NCI-H1048 (cell line): Measurements from ENCODE around the gene WDR44.
"Not testable (repeated sequence)": the region's sequence is repeated elsewhere in the genome, so short reads cannot be mapped to it uniquely, and the experiment has no call there.

Experiments used
- DNase-seq: peaks from one replicate; lab custom pipeline; 2025; lab: John Stamatoyannopoulos, UW

The WDR44 gene

DNA sequence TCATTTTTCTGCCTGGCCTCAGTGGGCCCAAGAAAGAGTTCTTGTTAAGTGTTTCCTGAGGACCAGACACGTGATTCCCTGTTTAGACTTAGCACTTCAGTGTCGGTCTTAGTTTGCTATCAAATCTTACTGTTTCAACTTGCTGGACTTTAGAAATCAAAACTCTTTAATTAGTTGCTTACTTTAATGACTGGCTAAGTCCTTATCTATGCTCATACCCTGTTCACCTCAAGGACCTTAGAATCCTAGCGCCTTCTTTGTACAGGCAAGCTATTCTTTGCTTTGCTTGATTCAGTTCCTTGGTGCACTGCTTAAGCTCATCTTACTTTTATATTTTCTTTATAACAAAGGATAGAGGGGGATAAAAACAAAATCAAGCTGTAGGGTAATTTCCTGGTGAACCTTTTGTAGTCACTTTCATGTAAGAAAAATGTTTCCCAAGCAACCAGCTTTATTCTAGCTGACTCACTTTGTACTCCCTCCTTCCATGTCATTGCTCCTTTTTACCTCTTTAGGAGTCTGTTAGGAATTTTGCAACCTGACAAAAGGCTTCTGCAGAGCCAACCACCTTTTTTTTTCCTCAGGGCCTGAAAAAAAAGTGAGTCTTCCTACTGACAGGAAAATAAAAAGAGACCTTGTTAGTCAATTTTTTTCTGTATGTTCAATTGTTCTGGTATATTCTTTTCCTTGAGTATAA lies 14.7 kb downstream of the WDR44 start:
- DNase-seq = no peak

DNA sequence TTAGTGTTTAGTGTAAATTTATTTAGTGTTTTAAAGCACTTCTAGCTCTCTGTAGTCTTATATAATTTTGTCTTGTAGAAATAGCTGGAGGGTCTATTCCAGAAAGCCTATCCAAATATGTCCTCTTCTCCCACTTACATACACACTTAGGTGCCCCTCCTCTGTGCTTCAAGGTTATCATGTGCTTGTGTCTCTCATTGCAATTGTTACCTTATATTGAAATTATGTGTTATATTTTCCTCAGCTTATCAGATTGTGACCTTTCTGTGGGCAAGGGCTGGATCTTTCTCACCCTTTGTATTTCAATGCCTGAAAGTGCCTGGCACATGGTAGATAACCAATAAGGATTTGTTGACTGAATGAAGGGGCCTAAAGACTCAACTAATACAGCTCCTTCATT lies 18.4 kb downstream of the WDR44 start:
- no peak for DNase-seq

- DNase-seq = no peak
These were observed 21.4 kb downstream of the WDR44 start for GRCh38 chrX:118367338-118367737.

DNA sequence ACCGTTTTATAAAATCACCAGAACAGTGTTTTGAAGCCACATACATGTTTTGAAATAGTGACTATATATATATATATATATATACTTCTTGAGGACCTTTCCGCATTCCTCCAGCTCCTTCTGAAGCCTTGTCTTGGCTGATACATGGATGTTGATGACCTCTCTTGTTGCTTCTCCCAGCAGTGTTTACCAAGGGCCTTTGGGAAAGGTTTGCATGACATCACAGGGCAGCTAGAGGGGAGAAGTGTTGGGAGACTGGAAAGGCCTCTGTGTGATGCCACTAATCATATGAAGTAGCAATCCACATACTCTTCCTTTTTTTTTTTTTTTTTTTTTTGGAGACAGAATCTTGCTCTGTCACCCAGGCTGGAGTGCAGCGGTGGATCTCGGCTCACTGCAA lies 22.5 kb downstream of the WDR44 start:
- no peak for DNase-seq

DNA sequence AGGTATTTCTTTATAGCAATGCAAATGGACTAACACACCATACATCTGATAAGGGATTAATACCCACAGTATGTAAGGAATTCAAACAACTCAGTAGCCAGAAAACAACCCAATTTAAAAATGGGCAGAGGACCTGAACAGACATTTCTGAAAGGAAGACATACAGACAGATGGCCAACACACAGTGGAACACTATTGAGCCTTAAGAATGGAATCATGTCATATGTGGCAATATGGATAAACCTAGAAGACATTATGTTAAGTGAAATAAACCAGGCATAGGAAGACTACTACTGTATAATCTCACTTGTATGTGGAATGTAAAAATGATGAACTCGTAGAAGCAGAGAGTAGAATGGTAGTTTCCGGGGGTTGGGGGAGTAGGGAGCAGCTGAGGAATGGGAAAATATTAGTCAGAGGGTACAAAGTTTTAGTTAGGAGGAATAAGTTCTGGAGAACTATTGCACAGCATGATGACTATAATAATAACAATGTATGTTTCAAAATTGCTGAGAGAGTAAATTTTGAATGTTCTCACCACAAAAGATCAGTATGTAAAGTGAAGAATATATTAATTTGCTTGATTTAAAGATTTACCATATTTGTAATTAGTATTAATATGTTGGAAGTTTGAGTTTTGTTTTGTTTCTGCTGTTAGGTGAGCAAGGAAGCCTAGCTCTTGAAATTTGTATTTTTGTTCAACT lies 25.2 kb downstream of the WDR44 start:
- DNase-seq = no peak

GRCh38 chrX:118373538-118373937 lies 27.6 kb downstream of the WDR44 start:
- DNase-seq = no peak

GRCh38 chrX:118383120-118383519 lies 37.2 kb downstream of the WDR44 start:
- no peak for DNase-seq

DNA sequence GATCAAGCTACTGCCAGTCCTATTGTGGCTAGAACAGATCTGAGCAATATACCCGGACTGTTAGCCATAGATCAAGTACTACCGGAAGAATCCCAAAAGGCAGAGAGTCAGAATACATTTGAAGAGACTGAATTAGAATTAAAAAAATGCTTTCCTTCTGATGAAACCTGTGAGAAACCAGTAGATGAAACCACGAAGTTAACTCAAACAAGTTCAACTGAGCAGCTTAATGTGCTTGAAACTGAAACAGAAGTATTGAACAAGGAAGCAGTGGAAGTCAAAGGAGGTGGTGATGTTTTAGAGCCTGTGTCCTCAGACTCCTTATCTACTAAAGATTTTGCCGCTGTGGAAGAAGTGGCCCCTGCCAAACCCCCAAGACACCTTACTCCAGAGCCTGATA lies 46.8 kb downstream of the WDR44 start:
- no peak for DNase-seq

DNA sequence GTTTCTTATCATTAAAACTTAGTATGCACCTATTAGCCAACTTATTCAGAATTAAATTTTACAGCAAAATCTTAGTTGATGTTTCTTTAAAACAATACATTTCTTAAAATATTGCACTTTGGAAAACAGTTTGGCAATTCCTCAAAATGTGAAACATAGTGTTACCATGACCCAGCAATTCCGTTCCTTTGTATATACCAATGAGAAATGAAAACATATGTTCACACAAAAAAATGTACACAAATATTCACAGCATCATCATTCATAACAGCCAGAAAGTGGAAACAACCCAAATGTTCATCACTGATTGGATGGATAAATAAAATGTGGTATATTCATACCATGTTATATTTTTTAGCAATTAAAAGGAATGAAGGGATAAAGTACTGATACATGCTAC lies 50.2 kb downstream of the WDR44 start:
- DNase-seq = no peak

GRCh38 chrX:118418811-118419251 lies 72.9 kb downstream of the WDR44 start:
- no peak for DNase-seq

- DNase-seq = no peak
These were observed 74.6 kb downstream of the WDR44 start for GRCh38 chrX:118420462-118420861.

GRCh38 chrX:118423558-118423957 lies 77.7 kb downstream of the WDR44 start:
- no peak for DNase-seq

DNA sequence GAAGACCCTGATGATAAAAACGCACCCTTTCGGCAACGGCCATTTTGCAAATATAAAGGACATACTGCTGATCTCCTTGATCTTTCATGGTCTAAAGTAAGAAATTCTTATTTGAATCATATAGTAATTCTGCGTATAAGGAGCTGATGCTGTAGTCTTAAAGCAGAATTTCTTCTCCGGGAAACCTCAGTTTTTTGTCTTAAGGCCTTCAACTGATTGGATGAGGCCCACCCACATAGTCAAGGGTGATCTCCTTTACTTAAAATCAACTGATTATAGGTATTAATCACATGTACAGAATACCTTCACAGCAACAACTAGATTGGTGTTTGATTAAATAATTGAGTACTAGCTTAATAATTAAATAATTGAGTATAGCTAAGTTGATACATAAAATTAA lies 86.9 kb downstream of the WDR44 start:
- no peak for DNase-seq

DNA sequence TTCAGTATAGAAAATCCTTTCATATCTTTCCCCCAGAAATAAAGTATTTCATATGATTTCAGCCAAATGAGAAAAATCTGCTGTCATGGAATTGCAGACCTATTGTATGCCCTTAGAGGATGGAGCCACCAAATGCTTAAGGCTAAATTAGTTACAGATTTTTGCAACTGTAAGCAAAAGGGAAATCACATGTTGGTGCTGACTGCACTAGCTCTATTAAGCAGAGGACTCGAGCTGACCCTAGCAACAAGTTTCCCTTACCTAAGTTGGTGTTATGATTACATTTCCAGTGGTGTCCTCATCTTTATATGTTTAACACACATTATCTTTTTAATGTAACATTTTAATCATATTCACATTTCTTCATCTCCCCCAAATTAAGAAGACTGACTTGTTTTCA lies 91.4 kb downstream of the WDR44 start:
- no peak for DNase-seq

DNA sequence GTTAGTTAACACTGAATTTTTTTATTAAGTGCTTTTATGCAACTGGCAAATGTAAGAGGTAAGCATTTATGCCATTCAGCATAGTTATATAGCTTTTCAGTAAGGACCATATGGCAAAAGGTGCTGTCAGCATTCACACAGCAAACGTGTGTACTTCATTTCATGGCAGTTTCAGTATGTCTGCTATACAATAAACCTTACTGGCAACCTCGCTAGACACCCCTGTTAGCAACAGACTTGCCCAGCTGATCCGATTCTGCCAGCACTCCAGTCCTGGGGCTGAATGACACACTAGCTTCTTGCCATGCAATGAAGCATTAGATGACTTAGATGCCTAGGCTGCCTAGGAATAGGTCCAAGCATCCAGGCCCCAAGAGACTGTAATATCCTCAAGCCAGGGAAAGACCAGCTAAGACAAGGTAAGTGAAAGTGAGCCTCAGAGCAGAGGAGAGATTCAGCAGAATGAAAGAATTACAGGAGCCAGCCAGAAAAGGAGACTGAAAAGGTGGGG lies 102.4 kb downstream of the WDR44 start:
- no peak for DNase-seq

DNA sequence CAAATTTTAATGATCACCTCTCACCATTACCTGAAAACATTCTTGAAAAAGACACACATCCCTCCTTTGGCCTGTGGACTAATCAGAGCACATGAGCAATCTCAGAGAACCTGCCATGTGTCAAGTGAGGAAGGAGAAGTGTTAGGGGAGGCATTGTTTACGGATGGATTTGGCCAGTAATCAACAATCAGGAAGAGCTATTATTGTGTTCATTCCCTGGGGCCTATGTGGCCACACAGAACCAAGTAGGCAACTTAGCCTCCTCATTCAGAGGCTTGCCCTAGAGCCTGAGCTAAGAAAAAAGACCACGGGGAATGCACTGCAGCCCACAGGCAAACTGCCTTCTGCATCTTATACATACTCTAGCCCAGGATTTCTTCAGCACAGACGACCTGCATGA lies 109.1 kb downstream of the WDR44 start:
- DNase-seq = no peak

DNA sequence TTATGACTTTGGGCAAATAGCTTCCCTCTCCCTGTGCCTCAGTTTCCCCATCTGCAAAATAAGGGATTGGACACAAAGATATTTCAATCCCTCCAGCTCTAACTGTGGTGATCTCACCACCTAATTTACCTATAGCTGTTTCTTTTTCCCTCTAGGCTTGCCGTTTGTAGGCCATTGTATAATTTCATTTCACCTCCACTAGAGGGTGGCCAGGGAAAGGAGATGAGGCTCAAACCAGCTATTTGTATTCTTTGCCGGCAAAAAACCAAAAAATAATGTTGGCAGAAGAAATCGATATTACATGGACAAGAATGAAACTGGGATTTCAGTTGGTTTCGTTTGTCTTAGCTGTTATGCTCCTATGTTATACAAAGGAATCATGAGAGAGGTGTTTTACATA lies 113.6 kb downstream of the WDR44 start:
- no peak for DNase-seq

DNA sequence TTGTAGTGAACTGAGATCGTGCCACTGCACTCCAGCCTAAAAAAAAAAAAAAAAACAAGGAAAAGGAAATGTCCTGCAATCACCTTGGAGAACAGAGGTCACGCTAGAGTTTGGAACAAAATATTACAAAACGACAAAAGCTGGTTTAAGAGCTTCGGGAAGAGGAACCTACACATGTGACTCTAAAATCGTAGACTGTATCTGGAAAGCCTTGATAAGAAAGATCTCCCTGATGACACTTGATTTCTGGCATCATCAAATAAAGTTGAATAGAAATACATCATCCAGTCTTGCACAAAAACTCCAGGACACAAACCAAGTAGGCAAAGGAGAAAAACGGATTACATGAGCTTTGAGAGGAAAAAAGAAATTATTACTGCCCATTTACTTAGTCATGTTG lies 118.6 kb downstream of the WDR44 start:
- no peak for DNase-seq

GRCh38 chrX:118468122-118468521 lies 122.2 kb downstream of the WDR44 start:
- no peak for DNase-seq

DNA sequence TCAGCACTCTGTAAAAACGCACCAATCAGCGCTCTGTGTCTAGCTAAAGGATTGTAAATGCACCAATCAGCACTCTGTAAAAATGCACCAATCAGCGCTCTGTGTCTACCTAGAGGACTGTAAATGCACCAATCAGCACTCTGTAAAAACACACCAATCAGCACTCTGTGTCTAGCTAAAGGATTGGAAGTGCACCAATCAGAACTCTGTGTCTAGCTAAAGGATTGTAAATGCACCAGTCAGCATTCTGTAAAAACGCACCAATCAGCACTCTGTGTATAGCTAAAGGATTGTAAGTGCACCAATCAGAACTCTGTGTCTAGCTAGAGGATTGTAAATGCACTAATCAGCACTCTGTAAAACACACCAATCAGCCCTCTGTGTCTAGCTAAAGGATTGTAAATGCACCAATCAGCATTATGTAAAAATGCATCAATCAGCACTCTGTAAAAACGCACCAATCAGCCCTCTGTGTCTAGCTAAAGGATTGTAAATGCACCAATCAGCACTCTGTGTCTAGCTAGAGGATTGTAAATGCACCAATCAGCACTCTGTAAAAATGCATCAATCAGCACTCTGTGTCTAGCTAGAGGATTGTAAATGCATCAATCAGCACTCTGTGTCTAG lies 124.9 kb downstream of the WDR44 start:
- not testable (repeated sequence) for DNase-seq

DNA sequence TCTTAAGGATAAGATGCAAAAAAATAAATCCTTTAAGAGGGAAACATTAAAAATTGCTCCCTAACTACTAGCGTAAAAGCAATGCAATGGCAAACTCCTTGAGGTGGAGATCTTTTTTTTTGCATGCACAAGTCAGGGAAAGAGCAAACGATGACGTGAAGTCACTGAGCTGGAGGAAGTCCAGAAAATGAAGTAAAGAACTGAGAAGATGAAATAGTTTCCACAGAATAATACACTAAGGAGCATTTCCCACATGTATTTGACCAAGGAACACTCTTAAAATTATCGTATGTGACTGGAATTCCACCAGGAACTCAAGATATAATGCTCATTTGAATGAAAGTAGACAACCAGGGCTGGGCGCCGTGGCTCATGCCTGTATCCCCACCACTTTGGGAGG lies 128.7 kb downstream of the WDR44 start:
- no peak for DNase-seq

DNA sequence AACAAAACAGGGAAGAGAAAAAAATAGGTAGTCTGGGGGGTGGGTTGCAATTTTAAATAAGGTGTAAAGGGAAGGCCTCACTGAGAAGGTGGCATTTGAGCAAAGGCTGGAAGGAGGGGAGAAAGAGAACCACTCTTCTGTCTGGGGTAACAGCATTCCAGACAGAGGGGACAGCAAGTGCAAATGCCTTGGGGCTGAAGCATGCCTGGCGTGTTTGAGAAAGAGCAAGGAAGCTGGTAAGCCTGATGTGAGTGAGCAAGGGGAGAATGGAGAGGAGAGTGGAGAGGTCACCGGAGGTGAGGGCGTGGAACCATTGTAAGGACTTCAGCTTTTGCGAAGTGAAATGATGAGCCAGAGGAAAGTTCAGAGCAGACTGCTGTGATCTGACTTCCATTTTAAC lies 130.0 kb downstream of the WDR44 start:
- DNase-seq = no peak

GRCh38 chrX:118480172-118480571 lies 134.3 kb downstream of the WDR44 start:
- DNase-seq = no peak
